CD4-positive, CD25-positive, alpha-beta regulatory T cell (primary cell): Measurements from ENCODE around the gene LRRC59. TPM values are rescaled to one million over a fixed set of nuclear protein-coding genes. Genes with fewer than 3 reads are reported as not detected.
"Not testable (repeated sequence)": the region's sequence is repeated elsewhere in the genome, so short reads cannot be mapped to it uniquely, and the experiment has no call there.

Source experiments
- ATAC-seq, 2 donors: fragments of 150-1000 bp; cut with Tn5 transposase; one replicate each; pipeline ENCODE4 v1.10.0; 2021; ENCODE audit warnings: low read depth in 2 of 2, moderate number of reproducible peaks in 2 of 2, moderate library complexity in 1 of 2
- DNase-seq, 3 donors: peaks; one replicate each; pipeline versions ENCODE4 v3.0.0 to v3.0.0-alpha.2; 2012 to 2022; ENCODE audit warnings: mixed read lengths in 1 of 3
- H3K27ac ChIP-seq: one replicate; pipeline ENCODE4 v1.7.0; 2013; ENCODE audit warnings: mild to moderate bottlenecking, low read length; ENCODE audit not compliant: insufficient read depth, poor library complexity, severe bottlenecking
- H3K27me3 ChIP-seq: one replicate; pipeline ENCODE4 v1.7.0; 2013; ENCODE audit warnings: low read length; ENCODE audit not compliant: control insufficient read depth, insufficient read depth
- H3K36me3 ChIP-seq: one replicate; pipeline ENCODE4 v1.7.0; 2013; ENCODE audit warnings: mild to moderate bottlenecking, low read length, moderate library complexity; ENCODE audit not compliant: control insufficient read depth, insufficient read depth
- H3K4me1 ChIP-seq: 2 replicates; pipeline ENCODE4 v1.7.0; 2013; ENCODE audit warnings: mild to moderate bottlenecking, low read length; ENCODE audit not compliant: insufficient read depth, control insufficient read depth, poor library complexity, severe bottlenecking
- H3K4me3 ChIP-seq: one replicate; pipeline ENCODE4 v1.7.0; 2013; ENCODE audit warnings: low read depth, mild to moderate bottlenecking, low read length, moderate library complexity
- H3K9me3 ChIP-seq, 2 experiments: 1 replicate in 1 of 2; 2 replicates in 1 of 2; pipeline ENCODE4 v1.7.0; 2013; ENCODE audit warnings: low read length in 2 of 2, mild to moderate bottlenecking in 1 of 2, moderate library complexity in 1 of 2; ENCODE audit not compliant: control insufficient read depth in 2 of 2
- H3K27ac Mint-ChIP-seq, 3 donors: one replicate each; pipeline ENCODE4 v1.8.0; 2020 to 2022; ENCODE audit warnings: mild to moderate bottlenecking in 3 of 3, mixed read lengths in 3 of 3, moderate library complexity in 2 of 3
- H3K27me3 Mint-ChIP-seq: one replicate; pipeline ENCODE4 v1.8.0; 2022; ENCODE audit warnings: mild to moderate bottlenecking, mixed read lengths
- H3K36me3 Mint-ChIP-seq: one replicate; pipeline ENCODE4 v1.8.0; 2020; ENCODE audit warnings: mixed read lengths
- H3K4me1 Mint-ChIP-seq, 4 donors: one replicate each; pipeline ENCODE4 v1.8.0; 2020 to 2022; ENCODE audit warnings: mixed read lengths in 4 of 4, mild to moderate bottlenecking in 1 of 4
- H3K4me3 Mint-ChIP-seq, 4 donors: one replicate each; pipeline ENCODE4 v1.8.0; 2020 to 2022; ENCODE audit warnings: mild to moderate bottlenecking in 4 of 4, mixed read lengths in 4 of 4, moderate library complexity in 3 of 4
- H3K9me3 Mint-ChIP-seq, 7 donors: one replicate each; pipeline ENCODE4 v1.8.0; 2020 to 2022; ENCODE audit warnings: mixed read lengths in 7 of 7, mild to moderate bottlenecking in 3 of 7, moderate library complexity in 2 of 7
- polyA plus RNA-seq, 4 donors: library from polyadenylated mRNA; unstranded; fragments of 300-500 nt; fragmentation: Illumina TruSeq; gene quantifications; one replicate each; pipeline ENCODE4 v1.2.3, GENCODE V29; 2021
- total RNA-seq: library from RNA; stranded (reverse); gene quantifications from one replicate; pipeline ENCODE4 v1.2.3, GENCODE V29; 2022

LRRC59 gene
- total and polyA plus RNA-seq, 5 donors from 2014 or later = 17.2 to 49.9 (median 21.2) TPM

- ATAC-seq, H3K4me3 Mint-ChIP-seq, H3K9me3 Mint-ChIP-seq, H3K4me1 Mint-ChIP-seq, H3K4me3 ChIP-seq, H3K4me1 ChIP-seq, H3K27ac Mint-ChIP-seq, DNase-seq, H3K36me3 Mint-ChIP-seq, H3K36me3 ChIP-seq, H3K9me3 ChIP-seq, H3K27me3 ChIP-seq, H3K27ac ChIP-seq: not testable (repeated sequence)
- H3K27me3 Mint-ChIP-seq = peaks cover 16% of the 10 kb centered on the region
Observed at GRCh38 chr17:50333291-50334057, 63.8 kb downstream of the LRRC59 start.

DNA sequence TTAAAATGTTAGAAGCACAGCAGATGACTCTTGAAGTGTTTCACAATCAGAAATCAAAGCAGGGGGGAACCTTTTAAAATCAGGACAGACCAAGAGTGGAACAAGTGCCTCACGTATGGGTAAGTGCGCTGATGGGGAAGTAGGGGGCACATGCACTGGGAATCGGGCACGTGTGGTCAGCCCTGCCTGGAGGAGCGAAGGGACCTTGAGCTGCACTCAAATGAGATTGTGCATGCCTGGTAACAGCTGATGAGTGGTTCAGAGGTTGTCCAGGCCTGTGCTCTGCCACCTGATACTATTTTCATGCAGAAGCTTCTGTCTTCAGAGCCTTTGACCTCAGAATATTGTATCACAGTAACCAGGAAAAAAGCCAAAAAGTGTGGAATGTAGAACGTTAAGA is 65.1 kb downstream of the LRRC59 start:
- peaks cover 0 to 3% (median 0%) of the 10 kb centered on the region in 7 donors for H3K9me3 Mint-ChIP-seq
- ATAC-seq (no peak), DNase-seq (no peak)
- no peak overlapping the region for H3K4me3 ChIP-seq
- H3K27me3 ChIP-seq = peaks cover 2% of the 10 kb centered on the region
- no peak overlapping the region for H3K27ac ChIP-seq
- H3K4me3 Mint-ChIP-seq = no peak overlapping the region
- no peaks in the 10 kb centered on the region for H3K36me3 Mint-ChIP-seq
- H3K9me3 ChIP-seq = no peaks in the 10 kb centered on the region
- H3K27ac Mint-ChIP-seq = peak overlapping the region in 1 of 3 donors; percentile 14
- H3K4me1 Mint-ChIP-seq = peaks cover 0 to 4% (median 0%) of the 10 kb centered on the region in 4 donors
- no peaks in the 10 kb centered on the region for H3K4me1 ChIP-seq
- H3K36me3 ChIP-seq = no peaks in the 10 kb centered on the region
- peaks cover 16% of the 10 kb centered on the region for H3K27me3 Mint-ChIP-seq

Other genes starting within 250 kb of the LRRC59 start
- 85.4 TPM for gene PPP1R9B, start 246.8 kb downstream of the LRRC59 start, total RNA-seq
- gene PPP1R9B, start 246.8 kb downstream of the LRRC59 start, polyA plus RNA-seq = under 1 TPM; 0.41 to 0.55 (median 0.44) TPM
- not detected for gene SGCA, start 231.5 kb downstream of the LRRC59 start, total RNA-seq
- gene SGCA, start 231.5 kb downstream of the LRRC59 start, polyA plus RNA-seq = not detected
- 26.2 TPM for gene COL1A1, start 195.9 kb downstream of the LRRC59 start, total RNA-seq
- not detected for gene COL1A1, start 195.9 kb downstream of the LRRC59 start, polyA plus RNA-seq
- gene TMEM92, start 123.1 kb downstream of the LRRC59 start, total RNA-seq = not detected
- gene TMEM92, start 123.1 kb downstream of the LRRC59 start, polyA plus RNA-seq = not detected
- 15.5 TPM for gene XYLT2, start 51.4 kb downstream of the LRRC59 start, total RNA-seq
- gene XYLT2, start 51.4 kb downstream of the LRRC59 start, polyA plus RNA-seq = 10 to 100 TPM in 2 of 4 donors, 1 to 10 TPM in 2; 6.2 to 15.9 (median 11.3) TPM
- 33.5 TPM for gene MRPL27, start 24.3 kb downstream of the LRRC59 start, total RNA-seq
- 10 to 100 TPM; 61.6 to 86.7 (median 80.2) TPM for gene MRPL27, start 24.3 kb downstream of the LRRC59 start, polyA plus RNA-seq
- 0.81 TPM for gene EME1, start 24.3 kb downstream of the LRRC59 start, total RNA-seq
- gene EME1, start 24.3 kb downstream of the LRRC59 start, polyA plus RNA-seq = 1 to 10 TPM in 1 of 4 donors, under 1 TPM in 2, not detected in 1; 0.49 to 1.5 (median 0.59) TPM
- gene ACSF2, start 28.7 kb upstream of the LRRC59 start, total RNA-seq = 22.2 TPM
- gene ACSF2, start 28.7 kb upstream of the LRRC59 start, polyA plus RNA-seq = 1 to 10 TPM; 2.7 to 5.5 (median 3.4) TPM
- not detected for gene CHAD, start 71.4 kb upstream of the LRRC59 start, total RNA-seq
- not detected for gene CHAD, start 71.4 kb upstream of the LRRC59 start, polyA plus RNA-seq
- gene RSAD1, start 81.3 kb upstream of the LRRC59 start, total RNA-seq = 45.3 TPM
- 10 to 100 TPM; 43.3 to 53.4 (median 46.1) TPM for gene RSAD1, start 81.3 kb upstream of the LRRC59 start, polyA plus RNA-seq
- 5.7 TPM for gene MYCBPAP, start 110.9 kb upstream of the LRRC59 start, total RNA-seq
- gene MYCBPAP, start 110.9 kb upstream of the LRRC59 start, polyA plus RNA-seq = 1 to 10 TPM in 2 of 4 donors, under 1 TPM in 2; 0.50 to 1.6 (median 0.89) TPM
- not detected for gene EPN3, start 135.2 kb upstream of the LRRC59 start, total RNA-seq
- gene EPN3, start 135.2 kb upstream of the LRRC59 start, polyA plus RNA-seq = not detected
- 26.8 TPM for gene SPATA20, start 149.7 kb upstream of the LRRC59 start, total RNA-seq
- gene SPATA20, start 149.7 kb upstream of the LRRC59 start, polyA plus RNA-seq = 10 to 100 TPM in 1 of 4 donors, 1 to 10 TPM in 3; 5.8 to 10.3 (median 6.5) TPM
- gene CACNA1G, start 163.2 kb upstream of the LRRC59 start, total RNA-seq = 0.05 TPM
- gene CACNA1G, start 163.2 kb upstream of the LRRC59 start, polyA plus RNA-seq = not detected
- 3.3 TPM for gene ABCC3, start 237.4 kb upstream of the LRRC59 start, total RNA-seq
- under 1 TPM in 1 of 4 donors, not detected in 3; 0.02 TPM for gene ABCC3, start 237.4 kb upstream of the LRRC59 start, polyA plus RNA-seq